ENCODE data around the gene PGBD5. TPM values are rescaled to one million over a fixed set of nuclear protein-coding genes. Genes with fewer than 3 reads are reported as not detected.

PGBD5 gene
- total and polyA plus RNA-seq, 9 of the 15 experiments (the other 6 are each of a cell fraction or from before 2014, with no cell fraction given) = under 0.01 to 0.40 (median 0.10) TPM; not detected in 3

DNA sequence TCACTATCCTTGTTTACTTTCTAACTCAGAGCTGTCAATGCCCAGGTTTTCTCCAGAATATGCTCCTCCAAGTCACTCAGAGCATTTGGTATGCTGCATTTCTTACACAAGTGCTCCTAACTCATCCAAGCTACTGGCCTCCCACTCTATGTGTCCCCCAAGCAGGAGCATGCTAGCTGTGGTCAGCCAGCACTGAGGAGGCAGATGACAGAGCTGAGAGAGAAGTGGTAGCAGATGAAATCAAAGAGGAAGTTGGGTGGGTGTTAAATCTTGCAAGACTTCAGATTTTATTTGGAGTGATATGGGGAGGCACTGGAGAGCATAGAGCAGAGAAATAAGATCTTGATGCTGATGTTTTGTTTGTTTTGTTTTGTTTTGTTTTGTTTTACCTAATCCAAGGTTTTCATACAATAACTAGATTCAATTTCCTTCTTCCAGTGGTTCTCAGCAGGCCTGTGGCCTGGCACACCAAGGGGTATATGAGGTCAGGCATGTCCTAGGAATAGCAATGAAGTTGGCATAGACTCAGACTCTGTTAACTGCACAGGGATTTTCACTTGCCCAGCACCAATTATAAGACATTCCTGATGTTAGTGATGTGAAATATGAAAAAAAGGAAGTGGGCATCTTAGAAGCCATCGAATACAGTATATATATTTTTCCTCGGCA, 3.1 kb upstream of the PGBD5 start:
- Histone ChIP-seq H3K4me1 (replicated peaks in 1 of 2; ENCODE audit: control insufficient read depth in 2 of 2, insufficient read depth in 2 of 2, low read length in 2 of 2) (peaks cover 0 to 14% of the 10 kb centered on the region in 2 experiments; a peak in 2 of 5 replicates), H3K79me2 (ENCODE audit: control insufficient read depth, insufficient read depth, low read length) (no peaks in the 10 kb centered on the region), H2AFZ (ENCODE audit: low read depth, low read length) (no peak overlapping the region), H3K27ac (ENCODE audit: extremely low read depth, low read depth, low read length) (no peak overlapping the region), H4K20me1 (replicated peaks; ENCODE audit: control insufficient read depth, insufficient read depth, low read length) (peaks cover 10% of the 10 kb centered on the region), H3K27me3 (ENCODE audit: control insufficient read depth in 2 of 2, insufficient read depth in 2 of 2, low read length in 2 of 2) (peaks cover 15 to 27% of the 10 kb centered on the region in 2 experiments), H3K9me1 (ENCODE audit: control insufficient read depth, insufficient read depth, low read length) (no peaks in the 10 kb centered on the region), H3K36me3 (ENCODE audit: control insufficient read depth, insufficient read depth, low read length) (no peaks in the 10 kb centered on the region), H3K9me3 (replicated peaks; ENCODE audit: control insufficient read depth, insufficient read depth, low read depth, low read length) (no peaks in the 10 kb centered on the region), H3K4me3 (no peak overlapping the region), H3K9ac (ENCODE audit: insufficient read depth in 1 of 2, low read depth in 2 of 2, low read length in 2 of 2) (no peak overlapping the region), H3K4me2 (ENCODE audit: insufficient read depth, low read length) (no peak overlapping the region)
- in situ Hi-C loops (cut with MboI) (no loop called here), intact Hi-C loops (cut with micrococcal nuclease) (no loop called here)
- no peak for FAIRE-seq
- 0% methylated on average over 2 of the region's 2 CpGs for WGBS (ENCODE audit: insufficient coverage, low coverage, missing lambda C conversion rate)
- ChIA-PET POLR2A (no interaction called here), CTCF (ENCODE audit: low intra/inter-chr PET ratio) (interaction anchor here (0.6 kb wide), 1 partner anchor 153 kb away, joined by 3 read pairs; no protein-coding TSS in a partner anchor)
- no TSS peak for BruUV-seq (replicated peaks)
- DNase-seq (ENCODE audit: extremely low read depth in 1 of 4, low spot score in 3 of 4) = no peak
- ATAC-seq = no peak
- TF ChIP-seq, protein P1, sequence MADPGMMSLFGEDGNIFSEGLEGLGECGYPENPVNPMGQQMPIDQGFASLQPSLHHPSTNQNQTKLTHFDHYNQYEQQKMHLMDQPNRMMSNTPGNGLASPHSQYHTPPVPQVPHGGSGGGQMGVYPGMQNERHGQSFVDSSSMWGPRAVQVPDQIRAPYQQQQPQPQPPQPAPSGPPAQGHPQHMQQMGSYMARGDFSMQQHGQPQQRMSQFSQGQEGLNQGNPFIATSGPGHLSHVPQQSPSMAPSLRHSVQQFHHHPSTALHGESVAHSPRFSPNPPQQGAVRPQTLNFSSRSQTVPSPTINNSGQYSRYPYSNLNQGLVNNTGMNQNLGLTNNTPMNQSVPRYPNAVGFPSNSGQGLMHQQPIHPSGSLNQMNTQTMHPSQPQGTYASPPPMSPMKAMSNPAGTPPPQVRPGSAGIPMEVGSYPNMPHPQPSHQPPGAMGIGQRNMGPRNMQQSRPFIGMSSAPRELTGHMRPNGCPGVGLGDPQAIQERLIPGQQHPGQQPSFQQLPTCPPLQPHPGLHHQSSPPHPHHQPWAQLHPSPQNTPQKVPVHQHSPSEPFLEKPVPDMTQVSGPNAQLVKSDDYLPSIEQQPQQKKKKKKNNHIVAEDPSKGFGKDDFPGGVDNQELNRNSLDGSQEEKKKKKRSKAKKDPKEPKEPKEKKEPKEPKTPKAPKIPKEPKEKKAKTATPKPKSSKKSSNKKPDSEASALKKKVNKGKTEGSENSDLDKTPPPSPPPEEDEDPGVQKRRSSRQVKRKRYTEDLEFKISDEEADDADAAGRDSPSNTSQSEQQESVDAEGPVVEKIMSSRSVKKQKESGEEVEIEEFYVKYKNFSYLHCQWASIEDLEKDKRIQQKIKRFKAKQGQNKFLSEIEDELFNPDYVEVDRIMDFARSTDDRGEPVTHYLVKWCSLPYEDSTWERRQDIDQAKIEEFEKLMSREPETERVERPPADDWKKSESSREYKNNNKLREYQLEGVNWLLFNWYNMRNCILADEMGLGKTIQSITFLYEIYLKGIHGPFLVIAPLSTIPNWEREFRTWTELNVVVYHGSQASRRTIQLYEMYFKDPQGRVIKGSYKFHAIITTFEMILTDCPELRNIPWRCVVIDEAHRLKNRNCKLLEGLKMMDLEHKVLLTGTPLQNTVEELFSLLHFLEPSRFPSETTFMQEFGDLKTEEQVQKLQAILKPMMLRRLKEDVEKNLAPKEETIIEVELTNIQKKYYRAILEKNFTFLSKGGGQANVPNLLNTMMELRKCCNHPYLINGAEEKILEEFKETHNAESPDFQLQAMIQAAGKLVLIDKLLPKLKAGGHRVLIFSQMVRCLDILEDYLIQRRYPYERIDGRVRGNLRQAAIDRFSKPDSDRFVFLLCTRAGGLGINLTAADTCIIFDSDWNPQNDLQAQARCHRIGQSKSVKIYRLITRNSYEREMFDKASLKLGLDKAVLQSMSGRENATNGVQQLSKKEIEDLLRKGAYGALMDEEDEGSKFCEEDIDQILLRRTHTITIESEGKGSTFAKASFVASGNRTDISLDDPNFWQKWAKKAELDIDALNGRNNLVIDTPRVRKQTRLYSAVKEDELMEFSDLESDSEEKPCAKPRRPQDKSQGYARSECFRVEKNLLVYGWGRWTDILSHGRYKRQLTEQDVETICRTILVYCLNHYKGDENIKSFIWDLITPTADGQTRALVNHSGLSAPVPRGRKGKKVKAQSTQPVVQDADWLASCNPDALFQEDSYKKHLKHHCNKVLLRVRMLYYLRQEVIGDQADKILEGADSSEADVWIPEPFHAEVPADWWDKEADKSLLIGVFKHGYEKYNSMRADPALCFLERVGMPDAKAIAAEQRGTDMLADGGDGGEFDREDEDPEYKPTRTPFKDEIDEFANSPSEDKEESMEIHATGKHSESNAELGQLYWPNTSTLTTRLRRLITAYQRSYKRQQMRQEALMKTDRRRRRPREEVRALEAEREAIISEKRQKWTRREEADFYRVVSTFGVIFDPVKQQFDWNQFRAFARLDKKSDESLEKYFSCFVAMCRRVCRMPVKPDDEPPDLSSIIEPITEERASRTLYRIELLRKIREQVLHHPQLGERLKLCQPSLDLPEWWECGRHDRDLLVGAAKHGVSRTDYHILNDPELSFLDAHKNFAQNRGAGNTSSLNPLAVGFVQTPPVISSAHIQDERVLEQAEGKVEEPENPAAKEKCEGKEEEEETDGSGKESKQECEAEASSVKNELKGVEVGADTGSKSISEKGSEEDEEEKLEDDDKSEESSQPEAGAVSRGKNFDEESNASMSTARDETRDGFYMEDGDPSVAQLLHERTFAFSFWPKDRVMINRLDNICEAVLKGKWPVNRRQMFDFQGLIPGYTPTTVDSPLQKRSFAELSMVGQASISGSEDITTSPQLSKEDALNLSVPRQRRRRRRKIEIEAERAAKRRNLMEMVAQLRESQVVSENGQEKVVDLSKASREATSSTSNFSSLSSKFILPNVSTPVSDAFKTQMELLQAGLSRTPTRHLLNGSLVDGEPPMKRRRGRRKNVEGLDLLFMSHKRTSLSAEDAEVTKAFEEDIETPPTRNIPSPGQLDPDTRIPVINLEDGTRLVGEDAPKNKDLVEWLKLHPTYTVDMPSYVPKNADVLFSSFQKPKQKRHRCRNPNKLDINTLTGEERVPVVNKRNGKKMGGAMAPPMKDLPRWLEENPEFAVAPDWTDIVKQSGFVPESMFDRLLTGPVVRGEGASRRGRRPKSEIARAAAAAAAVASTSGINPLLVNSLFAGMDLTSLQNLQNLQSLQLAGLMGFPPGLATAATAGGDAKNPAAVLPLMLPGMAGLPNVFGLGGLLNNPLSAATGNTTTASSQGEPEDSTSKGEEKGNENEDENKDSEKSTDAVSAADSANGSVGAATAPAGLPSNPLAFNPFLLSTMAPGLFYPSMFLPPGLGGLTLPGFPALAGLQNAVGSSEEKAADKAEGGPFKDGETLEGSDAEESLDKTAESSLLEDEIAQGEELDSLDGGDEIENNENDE (IDR thresholded peaks at IDR 0.05; ENCODE audit: low read depth, low read length) = no peak
- TF ChIP-seq NCOA1 (IDR thresholded peaks at IDR 0.05; ENCODE audit: low read depth) (no peak), KDM4B (IDR thresholded peaks at IDR 0.05; ENCODE audit: borderline replicate concordance in 2 of 2, low read depth in 1 of 2) (no peak), RAD21 (CRISPR knock-in tag; conservative IDR thresholded peaks at IDR 0.05 in 1 of 2, IDR thresholded peaks at IDR 0.05 in 1 of 2) (no peak), ELF2 (CRISPR knock-in tag; IDR thresholded peaks at IDR 0.05) (no peak)
- TF ChIP-seq, protein P2, sequence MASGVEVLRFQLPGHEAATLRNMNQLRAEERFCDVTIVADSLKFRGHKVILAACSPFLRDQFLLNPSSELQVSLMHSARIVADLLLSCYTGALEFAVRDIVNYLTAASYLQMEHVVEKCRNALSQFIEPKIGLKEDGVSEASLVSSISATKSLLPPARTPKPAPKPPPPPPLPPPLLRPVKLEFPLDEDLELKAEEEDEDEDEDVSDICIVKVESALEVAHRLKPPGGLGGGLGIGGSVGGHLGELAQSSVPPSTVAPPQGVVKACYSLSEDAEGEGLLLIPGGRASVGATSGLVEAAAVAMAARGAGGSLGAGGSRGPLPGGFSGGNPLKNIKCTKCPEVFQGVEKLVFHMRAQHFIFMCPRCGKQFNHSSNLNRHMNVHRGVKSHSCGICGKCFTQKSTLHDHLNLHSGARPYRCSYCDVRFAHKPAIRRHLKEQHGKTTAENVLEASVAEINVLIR (CRISPR knock-in tag; IDR thresholded peaks at IDR 0.05) = no peak
- TF ChIP-seq, protein P3, sequence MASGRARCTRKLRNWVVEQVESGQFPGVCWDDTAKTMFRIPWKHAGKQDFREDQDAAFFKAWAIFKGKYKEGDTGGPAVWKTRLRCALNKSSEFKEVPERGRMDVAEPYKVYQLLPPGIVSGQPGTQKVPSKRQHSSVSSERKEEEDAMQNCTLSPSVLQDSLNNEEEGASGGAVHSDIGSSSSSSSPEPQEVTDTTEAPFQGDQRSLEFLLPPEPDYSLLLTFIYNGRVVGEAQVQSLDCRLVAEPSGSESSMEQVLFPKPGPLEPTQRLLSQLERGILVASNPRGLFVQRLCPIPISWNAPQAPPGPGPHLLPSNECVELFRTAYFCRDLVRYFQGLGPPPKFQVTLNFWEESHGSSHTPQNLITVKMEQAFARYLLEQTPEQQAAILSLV (tag; IDR thresholded peaks at IDR 0.05) = no peak

Measured in K562 (cell line).